Upper lobe of right lung (tissue), 1 donor: Measurements from ENCODE around the gene CFAP44. TPM values are rescaled to one million over a fixed set of nuclear protein-coding genes. Genes with fewer than 3 reads are reported as not detected.

ENCODE experiments used
- ATAC-seq: fragments of 200-7000 bp; cut with Tn5 transposase; one replicate; pipeline ENCODE4 v1.9.1; 2020; ENCODE audit warnings: mild to moderate bottlenecking, moderate library complexity
- DNase-seq: peaks from one replicate; pipeline ENCODE4 v3.0.0-alpha.2; 2020
- H3K27ac ChIP-seq: fragments of 200-600 bp; one replicate; pipeline ENCODE4 v1.8.0; 2022
- H3K27me3 ChIP-seq: fragments of 200-600 bp; one replicate; pipeline ENCODE4 v1.8.0; 2022; ENCODE audit warnings: mild to moderate bottlenecking
- H3K36me3 ChIP-seq: fragments of 200-600 bp; one replicate; pipeline ENCODE4 v1.8.0; 2022
- H3K4me1 ChIP-seq: fragments of 200-600 bp; one replicate; pipeline ENCODE4 v1.8.0; 2022
- H3K4me3 ChIP-seq: fragments of 200-600 bp; one replicate; pipeline ENCODE4 v1.8.0; 2022; ENCODE audit warnings: mild to moderate bottlenecking
- H3K9me3 ChIP-seq: fragments of 200-600 bp; one replicate; pipeline ENCODE4 v1.8.0; 2022
- intact Hi-C: fragments of 100-400 bp; cut with DNase I; formaldehyde crosslinking; loops from one replicate; pipeline ENCODE4 v1.11.0; 2022
- total RNA-seq: library from RNA; stranded (reverse); fragmentation: NEBNext Ultra II Directional; extraction: Animal tissue kit (Norgen Biotek cat#: 25700); gene quantifications from one replicate; pipeline ENCODE4 v1.2.1, GENCODE V29; 2021
- TF ChIP-seq, protein P1 (sequence below): fragments of 200-600 bp; IDR thresholded peaks from one replicate; pipeline ENCODE4 v1.8.0; 2022; ENCODE audit warnings: antibody characterized with exemption
- donor health status: DM: no; HTN: yes; CAD: no; lungs with severe emphysema.

Gene CFAP44
- total RNA-seq, 1 donor from 2014 or later, result 10.3 TPM

DNA sequence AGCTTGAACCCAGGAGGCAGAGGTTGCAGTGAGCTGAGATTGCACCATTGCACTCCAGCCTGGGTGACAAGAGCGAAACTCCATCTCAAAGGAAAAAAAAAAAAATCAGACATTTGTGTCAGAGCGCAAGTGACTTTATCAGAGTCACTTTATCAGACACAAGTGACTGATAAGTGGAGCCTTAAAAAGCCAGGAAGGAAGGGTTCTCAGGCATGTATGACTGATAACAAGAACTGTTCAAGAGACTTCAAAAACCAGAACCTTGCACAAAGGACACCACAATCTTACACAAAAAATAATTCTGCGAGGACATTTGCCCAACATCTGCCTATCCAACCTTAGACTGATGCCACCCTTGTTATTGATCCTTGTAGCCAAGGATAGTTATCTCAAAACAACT lies 13.3 kb upstream of the CFAP44 start:
- TF ChIP-seq, protein P1, sequence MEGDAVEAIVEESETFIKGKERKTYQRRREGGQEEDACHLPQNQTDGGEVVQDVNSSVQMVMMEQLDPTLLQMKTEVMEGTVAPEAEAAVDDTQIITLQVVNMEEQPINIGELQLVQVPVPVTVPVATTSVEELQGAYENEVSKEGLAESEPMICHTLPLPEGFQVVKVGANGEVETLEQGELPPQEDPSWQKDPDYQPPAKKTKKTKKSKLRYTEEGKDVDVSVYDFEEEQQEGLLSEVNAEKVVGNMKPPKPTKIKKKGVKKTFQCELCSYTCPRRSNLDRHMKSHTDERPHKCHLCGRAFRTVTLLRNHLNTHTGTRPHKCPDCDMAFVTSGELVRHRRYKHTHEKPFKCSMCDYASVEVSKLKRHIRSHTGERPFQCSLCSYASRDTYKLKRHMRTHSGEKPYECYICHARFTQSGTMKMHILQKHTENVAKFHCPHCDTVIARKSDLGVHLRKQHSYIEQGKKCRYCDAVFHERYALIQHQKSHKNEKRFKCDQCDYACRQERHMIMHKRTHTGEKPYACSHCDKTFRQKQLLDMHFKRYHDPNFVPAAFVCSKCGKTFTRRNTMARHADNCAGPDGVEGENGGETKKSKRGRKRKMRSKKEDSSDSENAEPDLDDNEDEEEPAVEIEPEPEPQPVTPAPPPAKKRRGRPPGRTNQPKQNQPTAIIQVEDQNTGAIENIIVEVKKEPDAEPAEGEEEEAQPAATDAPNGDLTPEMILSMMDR, result no peak
- intact Hi-C loops, result no loop called here
- Histone ChIP-seq H3K4me1 (no peaks in the 10 kb centered on the region), H3K4me3 (no peak overlapping the region), H3K36me3 (peaks cover 26% of the 10 kb centered on the region), H3K27me3 (no peaks in the 10 kb centered on the region), H3K27ac (no peak overlapping the region), H3K9me3 (no peaks in the 10 kb centered on the region)
- DNase-seq, result no peak
- ATAC-seq, result no peak

DNA sequence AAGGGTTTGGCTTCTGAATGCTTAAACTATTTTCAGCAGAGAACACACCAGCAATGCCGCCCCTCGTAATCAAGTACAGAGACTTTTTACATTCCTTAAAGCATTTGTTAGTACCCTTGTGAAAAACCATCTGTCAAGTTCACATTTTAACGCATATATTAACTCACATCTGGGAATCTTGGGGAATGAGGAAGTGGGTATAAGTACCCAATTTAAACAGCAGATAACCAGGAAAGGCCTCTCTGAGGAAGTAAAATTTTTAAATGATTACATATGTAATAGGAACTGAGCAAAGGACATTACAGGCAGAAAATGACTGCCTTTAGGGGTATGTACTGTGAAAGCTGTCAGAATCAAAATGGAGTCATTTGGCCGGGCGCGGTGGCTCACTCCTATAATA lies 12.8 kb upstream of the CFAP44 start:
- TF ChIP-seq, protein P1, result no peak
- Histone ChIP-seq H3K27me3 (no peaks in the 10 kb centered on the region), H3K9me3 (no peaks in the 10 kb centered on the region), H3K4me3 (no peak overlapping the region), H3K36me3 (peaks cover 21% of the 10 kb centered on the region), H3K27ac (no peak overlapping the region), H3K4me1 (no peaks in the 10 kb centered on the region)
- no peak for DNase-seq
- intact Hi-C loops, result no loop called here
- ATAC-seq, result no peak

DNA sequence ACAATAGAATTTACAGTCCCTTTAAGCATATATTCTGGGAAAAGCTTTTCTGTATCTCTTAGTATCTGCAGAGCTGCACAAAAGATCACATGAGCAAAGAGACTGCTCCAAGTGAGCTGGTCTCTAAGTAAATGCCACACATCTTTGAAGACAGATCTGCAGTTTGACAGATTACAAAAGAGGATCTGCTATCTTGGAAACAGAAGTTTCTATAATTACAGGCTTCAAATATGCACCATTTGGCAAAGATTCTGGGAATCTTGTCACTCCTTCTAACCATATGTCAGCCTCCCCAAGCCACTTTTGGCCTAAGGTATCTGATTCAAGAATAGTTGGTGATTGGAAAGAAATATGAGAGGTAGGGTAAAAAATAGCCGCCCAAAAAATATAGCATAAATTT lies 9.6 kb upstream of the CFAP44 start:
- TF ChIP-seq, protein P1, result no peak
- DNase-seq (no peak), ATAC-seq (no peak)
- Histone ChIP-seq H3K27me3 (no peaks in the 10 kb centered on the region), H3K4me1 (no peaks in the 10 kb centered on the region), H3K4me3 (no peak overlapping the region), H3K36me3 (peaks cover 31% of the 10 kb centered on the region), H3K9me3 (no peaks in the 10 kb centered on the region), H3K27ac (no peak overlapping the region)
- intact Hi-C loops, result no loop called here

DNA sequence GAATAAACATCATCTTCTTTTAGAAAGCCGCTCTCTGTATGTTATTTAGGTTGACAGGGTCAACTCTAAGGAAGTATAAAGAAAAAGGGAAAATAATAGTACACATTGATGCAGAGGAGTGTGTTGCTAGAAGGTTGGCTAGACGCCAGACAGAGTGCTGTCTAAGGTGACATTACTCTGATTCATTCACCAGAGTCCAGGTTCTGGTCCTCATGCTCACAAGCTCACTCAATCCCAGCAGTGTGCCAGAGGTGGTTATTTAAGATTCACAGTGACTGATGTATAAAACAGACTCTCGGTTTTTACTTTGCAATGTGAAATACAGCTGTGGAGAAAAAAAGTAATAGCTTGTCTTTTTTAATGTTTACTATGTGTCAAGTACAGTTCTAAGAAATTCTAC lies 1.7 kb downstream of the CFAP44 start:
- ATAC-seq, result no peak
- TF ChIP-seq, protein P1, result no peak
- no peaks in the 10 kb centered on the region for H3K9me3 ChIP-seq
- no peaks in the 10 kb centered on the region for H3K27me3 ChIP-seq
- H3K4me3 ChIP-seq, result no peak overlapping the region
- no peaks in the 10 kb centered on the region for H3K4me1 ChIP-seq
- intact Hi-C loops, result no loop called here
- no peaks in the 10 kb centered on the region for H3K36me3 ChIP-seq
- H3K27ac ChIP-seq, result no peak overlapping the region
- DNase-seq, result no peak

DNA sequence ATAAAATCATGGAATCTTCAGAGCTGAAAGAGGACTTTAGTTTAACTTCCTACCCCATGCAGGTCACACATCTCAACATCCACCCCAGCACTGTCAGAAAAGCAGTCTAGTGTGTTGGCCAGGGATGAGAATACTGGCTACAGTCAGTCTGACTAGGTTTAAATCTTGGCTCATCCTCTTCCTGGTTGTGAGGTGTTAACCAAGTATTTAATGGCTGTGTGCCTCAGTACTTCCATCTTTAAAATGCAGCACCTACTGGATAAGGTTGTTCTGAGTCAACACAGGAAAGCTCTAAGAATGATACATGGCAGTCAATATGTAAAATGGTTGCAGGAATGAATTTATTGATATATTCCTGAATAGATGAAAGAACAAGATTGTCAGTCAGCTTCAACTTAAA lies 3.1 kb downstream of the CFAP44 start:
- no peak for ATAC-seq
- TF ChIP-seq, protein P1, result no peak
- no peaks in the 10 kb centered on the region for H3K4me1 ChIP-seq
- H3K9me3 ChIP-seq, result no peaks in the 10 kb centered on the region
- intact Hi-C loops, result no loop called here
- no peak overlapping the region for H3K4me3 ChIP-seq
- H3K27ac ChIP-seq, result no peak overlapping the region
- no peaks in the 10 kb centered on the region for H3K27me3 ChIP-seq
- no peaks in the 10 kb centered on the region for H3K36me3 ChIP-seq
- DNase-seq, result no peak

DNA sequence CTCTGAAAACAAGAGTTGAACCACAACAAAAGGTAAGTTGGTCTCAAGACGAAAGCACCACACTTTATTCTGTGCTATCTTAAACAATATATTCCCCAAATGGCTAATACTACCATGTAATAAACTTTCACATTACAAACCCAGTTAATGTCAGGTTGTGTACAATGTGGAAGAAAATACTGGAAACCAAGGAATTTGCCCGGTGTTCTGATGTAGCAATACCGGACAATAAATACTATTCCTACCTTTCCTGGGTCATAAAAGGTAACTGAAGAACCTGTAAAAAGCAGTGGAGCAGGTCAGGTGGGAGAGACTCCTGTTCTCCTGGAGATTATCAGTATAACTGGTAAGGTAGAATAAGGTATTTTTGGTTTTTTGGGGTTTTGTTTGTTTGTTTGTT lies 3.9 kb downstream of the CFAP44 start:
- no peak for ATAC-seq

More for the DNA sequence above, 3.9 kb downstream of the CFAP44 start:
- Histone ChIP-seq H3K9me3 (no peaks in the 10 kb centered on the region), H3K27ac (no peak overlapping the region), H3K36me3 (no peaks in the 10 kb centered on the region), H3K4me1 (no peaks in the 10 kb centered on the region), H3K27me3 (no peaks in the 10 kb centered on the region), H3K4me3 (no peak overlapping the region)
- DNase-seq, result no peak
- intact Hi-C loops, result no loop called here
- TF ChIP-seq, protein P1, result no peak
